ENCODE measurements around the gene NUDT15.
A peak's percentile ranks its signal among the peaks of the same experiment; 100 is the strongest.
"Not testable (repeated sequence)": the region's sequence is repeated elsewhere in the genome, so short reads cannot be mapped to it uniquely, and the experiment has no call there.

NUDT15 gene

GRCh38 chr13:48029859-48030258 is 7.7 kb upstream of the NUDT15 start:
- H3K27me3 ChIP-seq = no peaks in the 10 kb centered on the region
- H3K36me3 ChIP-seq = peaks cover 28 to 59% (median 44%) of the 10 kb centered on the region in 11 experiments
- TF ChIP-seq Cebpa-rat (IDR thresholded peaks at IDR 0.05) = no peak
- H3K4me1 ChIP-seq = no peaks in the 10 kb centered on the region
- H3K4me2 ChIP-seq = no peak overlapping the region
- H3K9ac ChIP-seq = no peak overlapping the region
- no peak overlapping the region for H3K4me3 ChIP-seq
- H3K27ac ChIP-seq = no peak overlapping the region
- peaks cover 45 to 53% (median 50%) of the 10 kb centered on the region in 11 experiments for H3K9me3 ChIP-seq (replicated peaks in 1 of 11)
- no peaks in the 10 kb centered on the region for H4K20me1 ChIP-seq

DNA sequence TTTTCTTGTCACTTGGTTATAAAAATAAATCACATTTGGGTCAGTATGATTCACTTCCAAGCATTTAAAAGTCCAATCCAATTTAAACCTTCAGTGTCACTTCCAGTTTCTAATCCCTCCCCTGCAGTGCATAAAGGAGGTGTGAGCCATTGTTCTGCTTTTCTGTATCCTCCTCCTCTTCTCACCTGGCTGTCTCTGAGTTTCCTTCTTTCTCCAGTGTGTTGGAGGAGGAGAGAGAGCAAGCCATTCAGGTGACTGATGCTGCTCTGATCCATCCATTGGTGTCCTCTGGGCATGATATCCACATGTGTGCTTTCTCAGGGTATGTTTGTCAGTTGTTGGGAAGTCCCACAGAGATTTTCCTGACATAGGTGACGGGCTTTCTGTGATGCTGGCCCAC is 1.2 kb downstream of the NUDT15 start:
- Histone ChIP-seq H3K9me3 (replicated peaks in 1 of 11) (peaks cover 8 to 15% (median 11%) of the 10 kb centered on the region in 11 experiments; a peak in 20 of 22 replicates), H3K36me3 (peaks cover 14 to 63% (median 49%) of the 10 kb centered on the region in 11 experiments), H3K27me3 (no peaks in the 10 kb centered on the region), H3K4me2 (peak overlapping the region; percentile 79 to 95 (median 87)), H3K4me1 (peaks cover 26 to 46% (median 31%) of the 10 kb centered on the region in 10 experiments), H3K9ac (peak overlapping the region in 9 of 11 experiments; percentile 83 to 95 (median 89); a peak in 7 of 22 replicates), H3K4me3 (peak overlapping the region in 9 of 10 experiments; percentile 57 to 79 (median 72); a peak in 16 of 20 replicates), H4K20me1 (peaks cover 0 to 12% (median 0%) of the 10 kb centered on the region in 11 experiments; a peak in 1 of 22 replicates), H3K27ac (peak overlapping the region in 7 of 11 experiments; percentile 86 to 99 (median 93); a peak in 10 of 22 replicates)
- TF ChIP-seq Cebpa-rat (IDR thresholded peaks at IDR 0.05) = no peak

DNA sequence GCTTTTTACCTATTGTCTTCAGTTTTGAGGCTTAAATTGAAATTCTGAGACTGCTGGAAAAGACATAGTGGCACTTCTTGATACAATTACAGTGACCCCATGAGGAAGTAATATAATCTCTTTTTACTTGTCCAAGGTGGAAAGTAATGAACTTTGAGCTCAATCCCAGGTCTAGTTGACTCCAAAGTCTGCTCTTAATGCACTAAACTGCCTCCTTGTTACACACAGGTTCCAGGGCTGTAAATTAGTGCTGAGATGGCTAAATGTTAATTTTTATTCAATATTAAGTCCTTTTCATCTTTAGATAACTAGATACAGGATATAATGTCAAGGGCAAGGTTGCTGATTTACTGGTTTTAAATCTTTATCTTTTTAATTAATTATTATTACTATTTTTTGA is 2.5 kb downstream of the NUDT15 start:
- peaks cover 14 to 52% (median 39%) of the 10 kb centered on the region in 11 experiments for H3K36me3 ChIP-seq
- H3K4me1 ChIP-seq = peaks cover 26 to 53% (median 32%) of the 10 kb centered on the region in 10 experiments
- H3K27ac ChIP-seq = no peak overlapping the region
- peaks cover 0 to 12% (median 0%) of the 10 kb centered on the region in 11 experiments; a peak in 1 of 22 replicates for H4K20me1 ChIP-seq
- TF ChIP-seq Cebpa-rat (IDR thresholded peaks at IDR 0.05) = no peak
- no peak overlapping the region for H3K9ac ChIP-seq
- H3K27me3 ChIP-seq = no peaks in the 10 kb centered on the region
- H3K4me3 ChIP-seq = no peak overlapping the region
- H3K4me2 ChIP-seq = 0 out of 22 replicates have a peak overlapping the region, but pooled peaks of 1 of the 11 experiments have one; percentile 23
- H3K9me3 ChIP-seq (replicated peaks in 1 of 11) = peaks cover 0 to 2% (median 0%) of the 10 kb centered on the region in 11 experiments; a peak in 2 of 22 replicates

GRCh38 chr13:48040896-48041295 is 3.4 kb downstream of the NUDT15 start:
- no peaks in the 10 kb centered on the region for H3K27me3 ChIP-seq
- H4K20me1 ChIP-seq = peaks cover 0 to 12% (median 0%) of the 10 kb centered on the region in 11 experiments; a peak in 1 of 22 replicates
- H3K27ac ChIP-seq = no peak overlapping the region
- no peaks in the 10 kb centered on the region for H3K9me3 ChIP-seq (replicated peaks in 1 of 11)
- no peak overlapping the region for H3K4me3 ChIP-seq
- no peak for TF ChIP-seq Cebpa-rat (IDR thresholded peaks at IDR 0.05)
- H3K4me1 ChIP-seq = peaks cover 25 to 53% (median 30%) of the 10 kb centered on the region in 10 experiments
- H3K4me2 ChIP-seq = peak overlapping the region in 4 of 11 experiments; percentile 3 to 53 (median 36); a peak in 5 of 22 replicates
- H3K36me3 ChIP-seq = peaks cover 14 to 50% (median 44%) of the 10 kb centered on the region in 11 experiments
- H3K9ac ChIP-seq = no peak overlapping the region

GRCh38 chr13:48042894-48043293 is 5.4 kb downstream of the NUDT15 start:
- no peak overlapping the region for H3K27ac ChIP-seq
- no peak overlapping the region for H3K9ac ChIP-seq
- H4K20me1 ChIP-seq = peaks cover 0 to 7% (median 0%) of the 10 kb centered on the region in 11 experiments; a peak in 1 of 22 replicates
- H3K27me3 ChIP-seq = no peaks in the 10 kb centered on the region
- H3K9me3 ChIP-seq (replicated peaks in 1 of 11) = no peaks in the 10 kb centered on the region
- peaks cover 20 to 68% (median 62%) of the 10 kb centered on the region in 11 experiments for H3K36me3 ChIP-seq
- H3K4me3 ChIP-seq = no peak overlapping the region
- H3K4me1 ChIP-seq = peaks cover 14 to 45% (median 19%) of the 10 kb centered on the region in 10 experiments
- TF ChIP-seq Cebpa-rat (IDR thresholded peaks at IDR 0.05) = no peak
- no peak overlapping the region for H3K4me2 ChIP-seq

DNA sequence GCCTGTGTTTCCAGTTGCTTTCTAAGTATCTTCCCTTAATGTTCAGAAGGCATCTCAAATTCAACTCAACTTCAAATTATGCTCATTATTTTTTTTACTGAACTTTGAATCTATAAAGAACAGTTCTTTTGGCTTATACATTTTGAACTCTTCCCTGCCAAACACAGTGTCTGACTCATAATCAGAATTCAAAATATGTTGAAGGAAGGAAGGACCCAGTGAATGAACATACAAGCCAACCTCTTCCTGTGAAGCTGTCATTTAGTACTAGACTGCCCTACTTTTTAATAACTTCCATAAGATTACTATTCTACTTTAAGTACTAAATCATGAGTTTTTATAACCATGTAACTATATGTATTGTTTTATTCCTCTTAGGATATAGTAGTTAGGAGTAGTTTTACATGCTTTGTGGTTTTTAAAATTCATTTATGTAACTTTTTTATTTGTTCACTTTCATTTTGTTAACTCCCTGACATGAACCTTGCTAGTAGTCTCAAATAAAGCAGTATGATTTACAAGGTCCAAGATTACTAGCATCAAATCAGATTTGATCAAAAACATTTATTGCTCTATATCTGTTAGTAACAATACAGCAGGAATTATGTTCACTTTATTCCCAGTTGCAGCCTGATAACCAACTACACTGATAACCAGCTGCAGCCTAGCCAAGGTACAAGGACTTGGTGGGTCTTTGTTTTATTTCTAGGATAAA is 6.4 kb downstream of the NUDT15 start:
- H3K4me3 ChIP-seq = no peak overlapping the region

DNA sequence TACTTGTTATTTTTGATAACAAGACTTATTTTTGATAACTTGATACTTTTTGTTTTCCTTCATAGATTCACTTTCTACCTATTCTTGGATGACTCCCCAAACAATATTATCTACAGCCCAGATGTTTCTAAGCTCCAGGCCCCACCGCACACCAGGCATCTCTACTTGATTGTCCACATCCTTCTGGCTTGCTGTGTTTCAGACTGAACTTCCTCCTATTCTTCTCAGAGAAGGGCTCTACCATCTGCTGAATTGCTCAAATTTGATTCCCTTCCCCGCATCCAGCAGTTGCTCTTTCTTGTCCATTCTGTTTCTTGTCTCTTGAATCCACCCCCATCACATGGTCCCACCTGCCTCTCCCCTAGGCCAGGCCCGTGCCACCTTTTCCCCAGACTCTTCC is 13.0 kb downstream of the NUDT15 start:
- no peaks in the 10 kb centered on the region for H3K27me3 ChIP-seq
- H3K4me1 ChIP-seq = peaks cover 0 to 6% (median 0%) of the 10 kb centered on the region in 10 experiments; a peak in 1 of 20 replicates
- peaks cover 75 to 97% (median 90%) of the 10 kb centered on the region in 11 experiments for H3K36me3 ChIP-seq
- H3K9me3 ChIP-seq (replicated peaks in 1 of 11) = no peaks in the 10 kb centered on the region
- H4K20me1 ChIP-seq = no peaks in the 10 kb centered on the region
- H3K9ac ChIP-seq = no peak overlapping the region
- H3K27ac ChIP-seq = no peak overlapping the region
- no peak overlapping the region for H3K4me2 ChIP-seq
- TF ChIP-seq Cebpa-rat (IDR thresholded peaks at IDR 0.05) = no peak
- H3K4me3 ChIP-seq = no peak overlapping the region

More for the DNA sequence above, 6.4 kb downstream of the NUDT15 start:
- Histone ChIP-seq H3K27ac (peak overlapping the region in 1 of 11 experiments; percentile 35; a peak in 2 of 22 replicates), H3K36me3 (peaks cover 31 to 78% (median 73%) of the 10 kb centered on the region in 11 experiments), H3K4me1 (peaks cover 4 to 36% (median 10%) of the 10 kb centered on the region in 10 experiments), H3K4me2 (peak overlapping the region in 1 of 11 experiments; percentile 22; a peak in 1 of 22 replicates), H3K27me3 (no peaks in the 10 kb centered on the region), H3K9ac (peak overlapping the region in 1 of 11 experiments; percentile 15; a peak in 1 of 22 replicates), H4K20me1 (peaks cover 0 to 4% (median 0%) of the 10 kb centered on the region in 11 experiments; a peak in 1 of 22 replicates), H3K9me3 (replicated peaks in 1 of 11) (no peaks in the 10 kb centered on the region)
- no peak for TF ChIP-seq Cebpa-rat (IDR thresholded peaks at IDR 0.05)

DNA sequence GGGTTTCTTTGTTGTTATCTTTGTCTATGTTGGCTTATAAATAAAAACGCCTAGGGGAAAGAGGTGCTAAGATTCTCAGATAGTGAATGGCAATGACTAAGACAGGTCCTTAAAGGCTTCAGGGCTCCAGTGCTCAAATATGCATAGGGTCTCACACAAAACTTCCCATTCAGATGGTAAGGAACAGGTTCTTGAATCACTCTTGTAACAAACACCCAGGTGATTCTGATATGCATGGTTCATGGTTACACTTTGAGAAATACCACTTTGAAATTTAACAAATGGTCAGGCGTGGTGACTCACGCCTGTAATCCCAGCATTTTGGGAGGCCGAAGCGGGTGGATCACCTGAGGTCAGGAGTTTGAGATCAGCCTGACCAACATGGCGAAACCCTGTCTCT is 17.1 kb downstream of the NUDT15 start:
- Histone ChIP-seq H3K36me3 (peaks cover 47 to 67% (median 59%) of the 10 kb centered on the region in 11 experiments), H3K4me3 (no peak overlapping the region), H3K27me3 (no peaks in the 10 kb centered on the region), H3K27ac (no peak overlapping the region), H4K20me1 (0 out of 22 replicates have a peak, but pooled peaks cover 0 to 7% (median 0%) of the 10 kb centered on the region in 11 experiments), H3K9me3 (replicated peaks in 1 of 11) (no peaks in the 10 kb centered on the region), H3K9ac (no peak overlapping the region), H3K4me1 (no peaks in the 10 kb centered on the region), H3K4me2 (no peak overlapping the region)
- TF ChIP-seq Cebpa-rat (IDR thresholded peaks at IDR 0.05) = no peak

- no peaks in the 10 kb centered on the region for H3K4me1 ChIP-seq
- H3K27me3 ChIP-seq = no peaks in the 10 kb centered on the region
- no peak overlapping the region for H3K9ac ChIP-seq
- H3K27ac ChIP-seq = no peak overlapping the region
- H3K36me3 ChIP-seq = peaks cover 36 to 64% (median 49%) of the 10 kb centered on the region in 11 experiments
- no peaks in the 10 kb centered on the region for H3K9me3 ChIP-seq (replicated peaks in 1 of 11)
- H4K20me1 ChIP-seq = 0 out of 22 replicates have a peak, but pooled peaks cover 0 to 7% (median 0%) of the 10 kb centered on the region in 11 experiments
- TF ChIP-seq Cebpa-rat (IDR thresholded peaks at IDR 0.05) = no peak
- H3K4me3 ChIP-seq = no peak overlapping the region
- H3K4me2 ChIP-seq = no peak overlapping the region
Observed at GRCh38 chr13:48055712-48056111, 18.2 kb downstream of the NUDT15 start.

GRCh38 chr13:48058536-48058935 is 21.0 kb downstream of the NUDT15 start:
- peaks cover 14 to 54% (median 37%) of the 10 kb centered on the region in 11 experiments; a peak in 21 of 22 replicates for H3K36me3 ChIP-seq
- H3K9me3 ChIP-seq (replicated peaks in 1 of 11); H3K27ac ChIP-seq; H3K4me3 ChIP-seq; H3K9ac ChIP-seq; H3K4me2 ChIP-seq; H4K20me1 ChIP-seq; H3K27me3 ChIP-seq; H3K4me1 ChIP-seq: not testable (repeated sequence)

DNA sequence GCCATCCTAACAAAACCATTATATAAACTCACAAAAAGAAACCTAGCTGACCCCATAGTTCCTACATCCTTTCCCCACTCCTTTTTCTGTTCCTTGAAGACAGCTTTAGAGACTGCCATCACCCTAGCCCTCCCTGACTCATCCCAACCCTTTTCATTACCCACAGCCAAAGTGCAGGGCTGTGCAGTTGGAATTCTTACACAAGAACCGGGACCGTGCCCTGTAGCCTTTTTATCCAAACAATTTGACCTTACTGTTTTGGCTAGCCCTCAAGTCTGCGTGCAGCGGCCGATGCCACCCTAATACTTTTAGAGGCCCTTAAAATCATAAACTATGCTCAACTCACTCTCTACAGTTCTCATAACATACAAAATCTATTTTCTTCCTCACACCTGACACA is 22.4 kb downstream of the NUDT15 start:
- not testable (repeated sequence) for H3K4me2 ChIP-seq; H3K9me3 ChIP-seq (replicated peaks in 1 of 11); H3K27ac ChIP-seq; H3K4me3 ChIP-seq; H3K4me1 ChIP-seq; H3K27me3 ChIP-seq; H3K9ac ChIP-seq; H4K20me1 ChIP-seq
- peaks cover 11 to 51% (median 35%) of the 10 kb centered on the region in 11 experiments; a peak in 19 of 22 replicates for H3K36me3 ChIP-seq

Data from BLaER1 treated with 17β-estradiol and CSF1 and Interleukin-3, amounts not matched to agents 10 nM and 100 nM (cell line).